ENCODE measurements around the gene EPS15.
"Not testable (repeated sequence)": the region's sequence is repeated elsewhere in the genome, so short reads cannot be mapped to it uniquely, and the experiment has no call there.

EPS15 gene

GRCh38 chr1:51519048-51519864 is at the start of gene EPS15:
EPS15 (minus strand) TSS chr1:51519266; CDS start chr1:51519231, 35 bp downstream.
- peak; percentile 97 for DNase-seq

DNA sequence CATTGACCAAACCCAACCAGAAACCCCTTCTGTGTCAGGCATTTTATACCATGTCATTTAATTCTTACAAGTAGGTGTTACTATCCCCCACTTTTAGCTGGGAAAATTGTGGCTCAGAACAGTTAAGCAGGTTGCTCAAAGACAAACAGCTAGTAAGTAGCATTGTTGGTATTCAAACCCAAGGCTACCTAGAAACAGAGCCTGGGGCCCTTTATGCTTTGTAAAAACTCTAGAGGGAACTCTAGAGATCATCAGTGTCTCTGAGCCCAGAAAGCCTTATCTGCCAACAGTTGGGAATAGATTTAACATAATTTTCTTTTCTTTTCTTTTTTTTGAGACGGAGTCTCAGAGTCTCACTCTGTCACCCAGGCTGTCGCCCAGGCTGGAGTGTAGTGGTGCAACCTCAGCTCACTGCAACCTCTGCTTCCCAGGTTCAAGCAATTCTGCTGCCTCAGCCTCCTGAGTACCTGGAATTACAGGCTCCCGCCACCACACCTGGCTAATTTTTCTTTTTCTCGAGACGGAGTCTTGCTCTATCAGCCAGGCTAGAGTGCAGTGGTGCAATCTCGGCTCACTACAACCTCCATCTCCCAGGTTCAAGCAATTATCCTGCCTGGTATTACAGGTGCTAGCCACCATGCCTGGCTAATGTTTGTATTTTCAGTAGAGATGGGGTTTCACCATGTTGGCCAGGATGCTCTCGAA is 49.3 kb upstream of the EPS15 start:
- DNase-seq: no peak

GRCh38 chr1:51567653-51568052 is 48.6 kb upstream of the EPS15 start:
- DNase-seq: peak; percentile 74

- no peak for DNase-seq
Observed at GRCh38 chr1:51566260-51566659, 47.2 kb upstream of the EPS15 start.

DNA sequence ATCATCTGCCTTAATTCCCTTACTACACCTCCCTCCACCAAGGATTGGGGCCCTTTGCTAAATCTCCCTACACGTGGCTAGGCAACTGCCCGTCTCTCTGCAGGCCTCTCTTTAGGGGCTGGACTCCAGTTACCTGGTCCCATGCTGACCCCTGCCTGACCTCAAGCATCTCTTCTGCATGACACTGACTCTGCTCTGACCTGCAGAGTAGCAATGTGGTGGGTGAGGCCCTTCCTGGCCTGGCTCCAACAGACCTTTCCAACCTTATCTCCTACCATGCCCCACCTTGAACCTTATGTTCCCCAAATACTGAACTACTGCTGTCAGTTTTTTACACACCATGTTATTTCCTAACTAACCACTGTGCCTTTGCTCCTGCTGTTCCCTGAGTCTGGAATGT is 45.9 kb upstream of the EPS15 start:
- no peak for DNase-seq

DNA sequence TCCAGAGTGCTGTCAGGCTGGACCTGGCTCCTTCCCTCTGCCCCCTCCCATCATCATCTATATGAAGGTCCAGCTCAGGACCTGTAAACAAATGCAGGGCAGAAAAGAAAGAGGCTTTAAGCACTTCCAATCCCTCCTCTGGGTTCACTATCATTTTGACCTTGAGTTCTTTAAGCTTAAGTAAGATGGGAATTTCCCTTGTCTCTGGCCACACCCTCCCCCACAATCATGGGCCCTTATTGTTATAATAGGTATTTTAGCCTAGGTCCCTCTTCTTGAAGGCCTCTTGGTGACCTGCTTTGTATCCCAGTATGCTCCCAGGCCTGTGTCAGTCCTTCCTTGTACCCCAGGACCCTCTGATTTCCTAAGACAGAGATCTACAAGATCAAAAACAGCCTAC is 45.1 kb upstream of the EPS15 start:
- DNase-seq: no peak

DNA sequence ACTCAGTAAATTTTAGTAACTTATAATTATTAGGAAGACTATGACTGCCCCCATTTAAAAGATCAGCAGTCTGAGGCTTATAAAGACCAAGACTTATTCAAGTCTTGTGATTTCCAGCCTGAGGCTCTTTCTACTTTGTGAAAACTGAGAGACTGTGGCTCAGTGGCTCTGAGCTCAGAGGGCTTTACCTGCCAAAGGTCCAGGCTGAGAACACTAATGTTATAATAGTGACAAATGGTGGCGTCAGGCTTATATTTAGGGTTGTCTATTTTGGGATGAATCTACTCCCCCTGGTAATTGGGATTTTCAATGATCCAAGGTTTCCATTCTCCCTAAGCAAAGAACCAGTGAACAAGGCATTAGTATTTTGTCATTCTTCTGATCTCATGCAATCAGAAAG is 42.6 kb upstream of the EPS15 start:
- DNase-seq: no peak

DNA sequence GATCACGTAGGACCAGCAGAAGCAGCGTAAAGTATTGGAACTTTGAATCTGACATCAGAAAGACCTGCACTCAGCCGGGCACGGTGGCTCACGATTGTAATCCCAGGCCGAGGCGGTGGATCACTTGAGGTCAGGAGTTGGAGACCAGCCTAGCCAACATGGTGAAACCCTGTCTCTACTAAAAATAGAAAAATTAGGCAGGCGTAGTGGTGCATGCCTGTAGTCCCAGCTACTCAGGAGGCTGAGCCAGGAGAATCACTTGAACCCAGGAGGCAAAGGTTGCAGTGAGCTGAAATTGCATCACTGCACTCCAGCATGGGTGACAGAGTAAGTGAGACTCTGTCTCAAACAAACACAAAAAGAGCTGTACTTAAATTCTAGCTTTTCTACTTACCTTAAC is 41.8 kb upstream of the EPS15 start:
- not testable (repeated sequence) for DNase-seq

DNA sequence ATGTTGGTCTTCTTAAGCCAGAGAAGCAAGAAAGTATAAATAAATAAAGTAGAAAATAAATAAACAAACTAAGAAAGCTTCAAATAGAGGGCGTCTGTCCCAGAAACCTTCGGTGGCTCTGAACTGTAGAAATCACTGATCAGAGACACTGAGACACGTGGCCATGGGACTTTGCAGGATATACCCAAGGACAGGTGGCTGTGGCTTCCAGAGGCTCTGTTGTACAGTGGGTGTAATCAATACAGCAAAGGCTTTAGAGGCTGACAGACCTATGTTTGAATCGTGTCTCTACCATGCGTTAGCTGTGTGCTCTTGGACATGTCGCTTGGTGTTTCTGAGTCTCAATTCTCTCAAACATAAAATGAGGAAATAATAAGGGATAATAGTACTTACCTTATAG is 41.0 kb upstream of the EPS15 start:
- DNase-seq: no peak

DNA sequence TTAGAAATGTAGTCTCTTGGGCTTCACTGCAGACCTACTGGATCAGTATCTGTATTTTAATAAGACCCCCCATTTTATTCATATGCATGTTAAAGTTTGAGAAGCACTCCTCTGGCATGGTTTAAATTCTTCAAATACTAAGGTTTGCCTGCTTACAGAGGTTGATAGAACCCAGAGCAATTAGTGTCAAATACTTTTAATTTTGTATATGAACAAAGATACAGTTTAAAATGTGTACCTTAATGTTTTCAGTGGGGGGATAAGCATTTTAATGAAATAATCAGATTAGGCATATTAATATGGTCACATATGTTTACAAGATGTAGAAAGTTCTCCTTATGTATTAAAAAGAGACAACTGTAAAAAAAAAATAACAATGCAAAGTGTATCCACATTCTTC is 40.4 kb upstream of the EPS15 start:
- DNase-seq: no peak

DNA sequence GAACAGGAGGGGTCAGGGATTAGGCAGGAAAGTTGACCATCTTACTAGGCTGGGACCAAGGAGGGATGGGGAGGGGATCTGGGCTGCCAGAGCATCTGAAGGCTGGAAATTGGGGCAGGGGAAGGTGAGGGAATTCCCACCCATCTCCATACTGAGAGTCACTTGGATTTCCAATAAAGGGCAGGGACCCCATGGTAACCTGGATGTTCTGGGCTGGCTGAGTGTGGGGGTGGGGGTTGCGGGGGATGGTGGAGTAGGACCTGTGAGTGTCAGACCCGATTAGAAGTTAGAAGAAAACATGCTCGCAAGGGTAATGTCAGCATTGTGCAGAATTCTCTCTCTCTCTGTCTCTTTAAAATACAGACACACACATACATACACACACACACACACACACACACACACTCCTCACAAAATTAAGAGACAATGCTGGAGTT is 40.0 kb upstream of the EPS15 start:
- no peak for DNase-seq

DNA sequence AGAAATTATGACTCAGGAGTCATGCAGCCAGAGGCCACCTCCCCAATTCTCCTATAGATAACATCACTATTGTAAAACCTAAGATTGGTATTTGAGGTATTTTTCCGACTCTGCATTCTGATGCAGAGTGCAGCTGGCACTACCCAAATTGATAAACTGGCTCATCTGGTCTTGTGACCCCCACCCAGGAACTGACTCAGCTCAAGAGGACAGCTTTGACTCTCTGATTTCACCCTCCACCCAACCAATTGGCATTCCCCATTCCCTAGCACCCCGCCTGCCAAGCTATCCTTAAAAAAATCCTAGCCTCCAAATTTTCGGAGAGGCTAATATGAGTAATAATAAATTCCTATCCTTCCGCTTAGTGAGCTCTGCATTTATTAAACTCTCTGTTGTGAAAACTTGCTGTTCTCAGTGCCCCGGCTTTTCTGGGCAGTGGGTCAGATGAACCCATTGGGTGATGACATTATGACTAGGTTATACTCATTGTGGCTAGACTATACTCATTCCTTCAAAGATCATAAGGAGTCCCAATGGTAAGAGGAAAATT is 39.4 kb upstream of the EPS15 start:
- no peak for DNase-seq

GRCh38 chr1:51557168-51557567 is 38.1 kb upstream of the EPS15 start:
- no peak for DNase-seq

- no peak for DNase-seq
Observed at GRCh38 chr1:51555866-51556619, 37.0 kb upstream of the EPS15 start.

- no peak for DNase-seq
Observed at GRCh38 chr1:51553911-51554310, 34.8 kb upstream of the EPS15 start.

GRCh38 chr1:51552929-51553807 is 34.1 kb upstream of the EPS15 start:
- DNase-seq: no peak

- DNase-seq: peak; percentile 78
Observed at GRCh38 chr1:51551848-51552296, 32.8 kb upstream of the EPS15 start.

- DNase-seq: no peak
Observed at GRCh38 chr1:51551081-51551480, 32.0 kb upstream of the EPS15 start.

- no peak for DNase-seq
Observed at GRCh38 chr1:51549901-51550300, 30.8 kb upstream of the EPS15 start.

GRCh38 chr1:51549016-51549619 is 30.1 kb upstream of the EPS15 start:
- DNase-seq: no peak

DNA sequence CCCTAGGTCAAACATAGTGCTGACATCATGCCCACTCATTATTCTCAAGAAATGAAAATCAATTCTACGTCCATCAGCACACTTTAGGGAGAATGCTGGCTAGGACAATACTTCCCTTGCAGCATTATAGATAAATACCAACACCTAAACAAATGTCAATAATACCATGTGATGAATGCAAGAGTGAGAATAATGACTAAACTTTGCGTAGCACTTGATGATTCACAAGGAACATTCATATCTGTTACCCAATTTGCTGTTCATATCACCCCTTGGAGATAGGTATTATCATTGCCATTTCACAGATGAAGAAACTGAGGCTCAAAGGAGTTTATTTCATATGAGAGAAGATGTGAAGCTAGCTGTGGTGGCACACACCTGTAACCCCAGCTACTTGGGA is 24.8 kb upstream of the EPS15 start:
- no peak for DNase-seq
